Measurements from ENCODE around the gene DDI1.

DDI1 gene

DNA sequence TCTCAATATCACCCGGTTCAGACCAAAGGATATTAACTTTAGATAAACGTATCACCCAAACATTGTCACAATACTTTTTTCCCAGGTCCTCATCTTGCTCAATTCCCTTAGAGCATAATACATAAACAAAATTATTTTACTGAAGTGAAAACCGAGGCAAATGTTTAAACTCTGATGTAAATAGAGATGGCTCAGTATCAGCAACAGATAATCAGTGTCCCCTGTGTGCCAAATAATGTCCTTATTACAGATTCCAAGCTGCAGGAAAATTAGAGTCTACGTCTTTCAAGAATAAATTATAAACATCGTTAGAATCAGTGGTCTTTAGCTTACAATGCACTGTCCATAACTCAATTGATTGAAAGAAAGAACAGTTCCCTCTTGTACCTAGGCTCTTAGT is 50.2 kb downstream of the DDI1 start:
- no peak for DNase-seq
